NCI-H2227 (cell line): ENCODE results near the gene AAK1.

Experiments used
- DNase-seq: peaks from one replicate; lab custom pipeline; 2025; ENCODE audit not compliant: unreplicated experiment; lab: John Stamatoyannopoulos, UW

AAK1 gene

DNA sequence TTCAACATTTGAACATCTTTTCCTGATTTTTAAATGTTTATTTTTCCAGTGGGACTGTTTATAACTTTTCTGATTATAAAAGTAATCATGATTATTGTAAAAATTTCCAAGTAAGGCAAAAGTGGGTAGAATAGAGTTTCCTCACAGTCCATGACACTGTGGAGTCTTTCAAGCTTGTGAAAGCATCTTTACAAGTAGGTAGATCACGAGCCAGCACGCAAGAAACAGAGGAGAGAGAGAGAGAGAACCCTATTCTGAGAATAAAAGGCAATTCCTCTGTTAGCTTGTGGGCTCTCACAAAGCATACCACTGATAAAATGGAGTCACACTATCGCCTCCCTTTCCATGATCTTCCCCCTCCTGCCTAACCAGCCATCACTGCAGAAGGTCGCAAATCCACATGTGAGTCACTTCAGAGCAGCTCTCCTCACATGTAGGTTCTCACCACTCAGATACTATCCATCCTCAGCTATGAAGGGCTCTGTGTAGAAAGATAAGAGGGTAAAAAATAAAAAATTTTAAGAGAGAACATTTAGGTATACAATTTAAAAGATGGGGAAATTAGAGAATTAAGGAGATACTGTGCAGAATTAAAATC, 40.3 kb downstream of the AAK1 start:
- DNase-seq: no peak

DNA sequence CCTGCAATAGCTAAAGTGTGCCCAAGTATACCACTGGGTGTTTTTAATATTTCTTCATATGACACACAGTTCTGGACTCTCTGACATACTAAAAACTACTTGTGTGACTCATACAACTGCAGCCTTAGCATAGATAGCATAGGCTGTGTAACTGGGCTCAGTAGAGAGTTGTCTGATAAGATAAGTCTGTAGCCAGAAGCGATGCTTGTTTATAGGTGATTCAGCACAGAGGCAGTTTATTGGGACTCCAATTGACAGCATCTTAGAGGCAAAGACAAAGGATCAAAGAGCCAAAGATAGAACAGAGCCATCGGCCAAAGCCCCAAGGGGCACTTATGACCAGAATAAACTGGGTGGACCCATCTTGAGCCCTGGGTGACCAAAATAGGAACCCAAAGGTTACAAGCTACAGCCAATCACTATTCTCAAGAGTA, 42.3 kb downstream of the AAK1 start:
- DNase-seq: no peak

DNA sequence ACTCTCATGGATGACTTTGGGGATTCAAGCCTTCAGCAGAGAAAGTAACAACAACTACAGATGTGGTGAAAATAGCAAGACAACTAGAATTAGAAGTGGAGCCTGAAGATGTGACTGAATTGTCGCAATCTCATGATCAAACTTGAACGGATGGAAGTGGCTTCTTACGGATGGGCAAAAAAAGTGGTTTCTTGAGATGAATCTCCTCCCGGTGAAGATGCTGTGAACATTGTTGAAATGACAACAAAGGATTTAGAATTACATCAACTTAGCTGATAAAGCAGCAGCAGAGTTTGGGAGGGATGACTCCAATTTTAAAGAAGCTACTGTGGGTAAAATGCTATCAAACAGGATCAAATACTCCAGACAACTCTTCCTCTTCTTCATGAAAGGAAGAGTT, 43.1 kb downstream of the AAK1 start:
- no peak for DNase-seq

DNA sequence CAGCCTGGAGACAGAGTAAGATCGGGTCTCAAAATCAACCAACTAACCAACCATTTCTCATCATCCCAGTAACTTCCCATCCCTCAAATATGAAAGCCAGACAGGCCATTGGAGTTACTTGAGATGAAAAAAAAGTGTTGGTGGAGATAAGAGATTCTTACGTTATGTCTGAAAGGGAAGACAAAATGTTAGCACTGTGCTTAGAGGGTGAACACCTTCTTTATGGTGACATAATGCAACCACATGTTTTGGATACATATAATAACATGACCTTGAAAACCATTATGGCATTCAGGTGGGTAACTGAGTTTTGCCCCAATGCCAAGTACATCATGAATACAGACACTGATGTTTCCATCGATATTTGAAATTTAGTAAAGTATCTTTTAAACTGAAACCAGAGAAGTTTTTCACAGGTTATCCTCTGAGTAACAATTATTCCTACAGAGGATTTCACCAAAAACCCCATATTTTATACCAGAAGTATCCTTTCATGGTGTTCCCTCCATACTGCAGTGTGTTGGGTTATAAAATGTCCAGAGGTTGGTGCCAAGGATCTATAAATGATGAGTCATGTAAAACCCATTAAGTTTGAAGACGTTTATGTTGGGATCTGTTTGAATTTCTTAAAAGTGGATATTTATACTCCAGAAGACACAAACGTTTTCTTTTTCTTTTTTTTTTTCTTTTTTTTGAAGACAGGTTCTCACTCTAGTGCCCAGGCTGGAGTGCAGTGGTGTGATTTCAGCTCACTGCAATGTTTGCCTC, 45.5 kb downstream of the AAK1 start:
- no peak for DNase-seq

- no peak for DNase-seq
Measured at GRCh38 chr2:69597105-69597504, 46.4 kb downstream of the AAK1 start.

GRCh38 chr2:69594341-69594740, 49.2 kb downstream of the AAK1 start:
- DNase-seq: no peak

GRCh38 chr2:69592511-69592910, 51.0 kb downstream of the AAK1 start:
- DNase-seq: no peak

- no peak for DNase-seq
Measured at GRCh38 chr2:69589973-69590652, 53.4 kb downstream of the AAK1 start.

GRCh38 chr2:69588945-69589344, 54.6 kb downstream of the AAK1 start:
- no peak for DNase-seq

- no peak for DNase-seq
Measured at GRCh38 chr2:69588403-69588802, 55.1 kb downstream of the AAK1 start.

GRCh38 chr2:69585855-69586555, 57.5 kb downstream of the AAK1 start:
- no peak for DNase-seq

DNA sequence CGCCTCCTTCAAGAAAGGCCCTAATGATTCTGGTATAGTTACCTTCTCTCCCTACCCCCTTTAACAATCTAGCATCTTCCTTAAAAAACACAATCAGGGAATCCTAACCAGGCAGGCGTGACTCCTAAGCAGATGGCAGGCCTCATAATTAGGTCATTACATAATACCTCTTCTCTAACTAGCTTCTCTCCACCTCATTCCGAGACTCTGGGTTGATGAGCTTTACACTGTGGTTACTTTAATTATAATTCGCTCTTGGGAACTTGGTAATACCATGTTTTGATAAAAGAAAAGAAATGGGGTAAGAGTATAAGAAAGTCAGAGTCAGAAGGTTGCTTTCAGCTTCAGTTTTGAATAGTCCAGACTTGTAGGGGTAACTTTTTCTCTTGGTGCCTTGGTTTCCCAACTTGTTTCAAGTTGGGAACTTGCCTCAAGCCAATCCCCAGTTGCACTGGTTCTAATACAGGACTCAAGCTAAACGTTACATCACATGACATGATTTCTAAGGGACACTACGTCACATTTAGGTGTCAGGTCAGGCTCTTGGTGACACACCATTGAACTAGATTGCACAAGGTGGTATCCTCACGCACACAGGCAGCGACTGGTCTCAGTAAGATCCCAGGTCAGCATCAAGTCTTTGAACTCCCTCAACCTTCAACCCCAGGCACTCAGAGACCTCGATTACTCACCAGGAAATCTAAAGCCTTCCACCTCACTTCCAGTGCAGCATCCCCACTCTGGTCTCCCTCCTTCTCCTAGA, 59.2 kb downstream of the AAK1 start:
- no peak for DNase-seq

DNA sequence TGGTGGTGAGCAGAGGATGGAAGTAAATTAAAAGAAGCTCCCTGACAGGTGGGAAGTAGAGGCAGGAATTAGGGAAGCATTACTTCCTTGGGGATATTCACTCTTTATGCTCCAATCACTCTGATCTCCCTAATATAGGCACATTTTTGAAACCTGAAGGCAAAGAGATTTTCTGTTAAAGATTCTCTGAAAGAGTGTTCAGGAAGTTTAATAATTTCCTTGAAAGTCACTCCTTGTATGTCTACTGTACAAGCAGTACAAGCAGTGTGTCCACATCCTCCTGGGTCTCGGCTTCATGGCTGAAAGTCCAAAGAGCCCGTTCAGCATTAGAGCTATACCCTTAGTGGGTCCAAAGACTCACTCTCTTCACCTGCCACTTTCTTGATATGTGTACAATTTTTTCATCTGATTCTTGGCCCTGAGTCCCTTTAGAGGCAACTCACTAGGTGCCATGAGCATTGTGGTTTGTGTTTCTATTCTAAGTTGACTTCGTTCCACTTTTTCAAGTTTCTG, 60.2 kb downstream of the AAK1 start:
- no peak for DNase-seq

DNA sequence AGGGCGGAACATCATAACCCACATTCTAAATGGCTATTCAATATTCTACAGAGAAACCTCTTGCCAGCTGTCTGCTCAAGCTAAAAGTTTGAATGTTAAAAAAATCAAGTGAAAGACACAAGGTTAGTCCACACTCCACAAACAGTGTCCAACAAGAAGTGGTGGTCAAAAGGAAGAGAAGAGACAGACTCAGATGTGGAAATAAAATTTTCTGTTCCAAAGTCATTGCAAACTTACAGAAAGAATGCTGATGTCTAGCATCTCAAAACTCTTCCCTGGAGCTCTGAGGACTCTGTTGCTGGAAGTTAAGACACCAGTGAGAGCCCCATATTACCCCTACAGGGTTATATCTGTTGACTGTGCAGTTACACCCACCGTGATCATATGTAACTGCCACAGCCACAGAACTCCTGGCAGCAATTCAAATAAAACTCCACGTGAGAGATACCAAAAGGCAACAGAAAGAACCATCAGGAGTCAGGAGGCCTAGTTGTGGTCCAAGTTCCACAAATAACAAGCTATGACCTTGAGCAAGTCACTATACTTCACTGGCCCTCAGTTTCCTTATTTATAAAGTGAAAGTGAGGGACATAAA, 60.9 kb downstream of the AAK1 start:
- DNase-seq: no peak

DNA sequence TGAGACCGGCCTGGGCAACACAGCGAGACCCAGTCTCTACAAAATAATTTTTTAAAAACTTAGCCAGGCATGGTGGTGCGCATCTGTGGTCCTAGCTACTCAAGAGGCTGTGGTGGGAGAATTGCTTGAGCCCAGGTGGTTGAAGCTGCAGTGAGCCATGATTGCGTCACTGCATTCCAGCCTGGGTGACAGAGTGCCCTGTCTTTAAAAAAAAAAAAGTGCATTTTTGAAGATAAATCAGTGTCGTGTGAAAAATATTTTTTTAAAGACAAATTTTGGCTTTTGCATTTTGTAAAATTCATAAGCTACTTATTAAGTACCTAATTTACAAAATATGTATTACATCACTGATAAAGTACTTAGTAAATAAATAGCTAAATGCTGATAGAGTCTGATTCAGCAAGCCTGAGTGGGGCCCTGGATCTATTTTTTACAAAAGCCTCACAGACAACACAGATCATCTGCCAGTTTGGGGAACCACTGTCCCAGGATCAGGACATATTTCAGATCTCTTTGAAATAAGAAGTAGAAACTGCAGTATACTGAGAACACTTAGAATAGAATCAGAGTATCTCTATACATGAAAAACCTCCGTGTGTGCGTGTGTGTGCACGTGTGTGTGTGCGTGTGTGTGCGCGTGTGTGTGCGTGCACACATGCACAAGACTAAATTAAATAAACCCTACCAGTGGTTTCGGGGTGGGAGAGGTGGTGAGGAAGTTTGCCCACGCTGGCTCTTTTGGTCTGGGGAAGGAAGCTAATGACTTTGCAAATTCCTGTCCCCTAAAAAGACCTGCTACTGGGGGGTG, 61.6 kb downstream of the AAK1 start:
- peak; percentile 8 for DNase-seq

DNA sequence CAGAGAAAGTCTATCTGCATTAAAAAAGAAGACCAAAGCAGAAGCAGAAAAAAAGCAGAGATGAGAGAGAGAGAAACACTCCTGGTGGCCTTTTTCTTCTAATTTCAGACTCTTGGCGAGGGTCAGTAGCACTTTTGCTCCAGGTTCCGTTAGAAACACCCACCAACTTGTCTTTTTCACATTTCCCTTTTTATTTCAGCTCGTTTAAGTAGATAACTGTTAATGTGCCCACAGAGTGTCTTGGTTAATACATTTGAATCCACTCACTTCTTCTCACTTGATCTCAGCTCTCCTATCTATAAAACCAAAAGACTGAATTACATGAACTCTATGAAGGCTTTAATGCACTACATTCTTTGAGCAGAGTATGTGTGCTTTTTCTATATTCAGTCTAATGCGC, 63.1 kb downstream of the AAK1 start:
- no peak for DNase-seq

GRCh38 chr2:69579536-69579935, 64.0 kb downstream of the AAK1 start:
- no peak for DNase-seq

- DNase-seq: no peak
Measured at GRCh38 chr2:69578198-69578540, 65.4 kb downstream of the AAK1 start.

- no peak for DNase-seq
Measured at GRCh38 chr2:69577467-69578197, 65.9 kb downstream of the AAK1 start.
